OCI-LY3 (cell line): ENCODE measurements around the gene HPS6.
A peak's percentile ranks its signal among the peaks of the same experiment; 100 is the strongest.

Experiments
- EZH2phosphoT487 ChIP-seq: fragments of 200-600 bp; shearing (Covaris generic); IDR thresholded peaks from 2 replicates; pipeline ENCODE4 v1.6.1; 2018; ENCODE audit warnings: antibody characterized with exemption, mixed run types, low read depth
- TF ChIP-seq, protein P1 (sequence below): fragments of 200-600, 300-600 bp; sonication (generic); IDR thresholded peaks from 2 replicates; pipeline ENCODE4 v1.5.1; 2014; ENCODE audit warnings: antibody characterized with exemption, low read length, low read depth

DNA sequence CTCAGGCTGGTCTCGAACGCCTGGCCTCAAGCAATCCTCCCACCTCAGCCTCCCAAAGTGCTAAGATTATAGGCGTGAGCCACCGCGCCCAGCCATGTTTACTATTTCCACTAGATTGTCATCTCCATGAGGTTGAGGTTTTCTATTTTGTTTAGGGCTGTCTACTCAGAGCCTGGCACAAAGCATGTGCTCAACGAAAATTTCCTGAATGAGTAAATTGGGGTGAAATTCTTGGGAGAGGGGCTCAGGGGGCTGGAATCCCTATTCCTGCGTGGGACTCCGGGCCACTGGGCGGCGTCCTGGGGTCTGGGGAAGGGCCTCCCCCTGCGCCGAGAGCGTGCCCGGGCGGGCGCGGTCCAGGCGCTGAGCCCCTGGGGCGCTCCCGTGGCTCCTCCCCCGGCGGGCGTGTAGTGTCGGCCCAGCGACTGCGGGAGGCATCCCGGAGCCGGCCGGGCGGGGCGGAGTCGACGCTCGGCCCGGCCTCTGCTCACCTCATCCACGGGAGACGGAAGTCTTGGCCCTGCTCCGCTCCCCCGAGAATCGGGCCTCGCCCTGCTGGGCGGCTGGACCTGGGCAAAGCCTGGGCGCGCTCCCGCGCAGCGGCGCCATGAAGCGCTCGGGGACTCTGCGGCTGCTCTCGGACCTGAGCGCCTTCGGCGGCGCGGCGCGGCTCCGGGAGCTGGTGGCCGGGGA lies at the start of gene HPS6:
- TF ChIP-seq, protein P1, sequence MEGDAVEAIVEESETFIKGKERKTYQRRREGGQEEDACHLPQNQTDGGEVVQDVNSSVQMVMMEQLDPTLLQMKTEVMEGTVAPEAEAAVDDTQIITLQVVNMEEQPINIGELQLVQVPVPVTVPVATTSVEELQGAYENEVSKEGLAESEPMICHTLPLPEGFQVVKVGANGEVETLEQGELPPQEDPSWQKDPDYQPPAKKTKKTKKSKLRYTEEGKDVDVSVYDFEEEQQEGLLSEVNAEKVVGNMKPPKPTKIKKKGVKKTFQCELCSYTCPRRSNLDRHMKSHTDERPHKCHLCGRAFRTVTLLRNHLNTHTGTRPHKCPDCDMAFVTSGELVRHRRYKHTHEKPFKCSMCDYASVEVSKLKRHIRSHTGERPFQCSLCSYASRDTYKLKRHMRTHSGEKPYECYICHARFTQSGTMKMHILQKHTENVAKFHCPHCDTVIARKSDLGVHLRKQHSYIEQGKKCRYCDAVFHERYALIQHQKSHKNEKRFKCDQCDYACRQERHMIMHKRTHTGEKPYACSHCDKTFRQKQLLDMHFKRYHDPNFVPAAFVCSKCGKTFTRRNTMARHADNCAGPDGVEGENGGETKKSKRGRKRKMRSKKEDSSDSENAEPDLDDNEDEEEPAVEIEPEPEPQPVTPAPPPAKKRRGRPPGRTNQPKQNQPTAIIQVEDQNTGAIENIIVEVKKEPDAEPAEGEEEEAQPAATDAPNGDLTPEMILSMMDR: peak; percentile 39
- no peak for TF ChIP-seq EZH2phosphoT487
